IMR-90 (cell line): ENCODE measurements around the gene KLHL17. TPM values are rescaled to one million over a fixed set of nuclear protein-coding genes. Genes with fewer than 3 reads are reported as not detected.

Experiments used
- ATAC-seq: fragments of 200-7000 bp; cut with Tn5 transposase; 2 replicates; pipeline ENCODE4 v1.9.1; 2020; ENCODE audit warnings: low read depth, mild to moderate bottlenecking, moderate library complexity
- BruUV-seq: library from RNA; stranded (reverse); fragments of 400-500 nt; replicated peaks from 2 replicates; lab custom pipeline; 2021; lab: Mats Ljungman, UMichigan
- CTCF ChIA-PET: fragments of 300-600 bp; formaldehyde crosslinking; extraction: SDS; loops from one replicate; lab custom pipeline; 2021; ENCODE audit warnings: antibody characterized with exemption; lab: Yijun Ruan, JAX
- POLR2A ChIA-PET: fragments of 300-600 bp; sonication (Branson Sonifier 250); formaldehyde crosslinking; loops from one replicate; lab custom pipeline; 2022; ENCODE audit warnings: antibody characterized with exemption; ENCODE audit not compliant: unreplicated experiment; lab: Charles Lee
- DNase-seq: peaks from one replicate; pipeline ENCODE4 v3.0.0; 2013
- H2AFZ ChIP-seq: replicated peaks from 2 replicates; pipeline ENCODE3; 2013; ENCODE audit warnings: low read length, mild to moderate bottlenecking; ENCODE audit not compliant: poor library complexity
- H2AK5ac ChIP-seq: 2 replicates; pipeline ENCODE4 v1.6.1; 2013; ENCODE audit warnings: low read depth, low read length, inconsistent platforms
- H2AK9ac ChIP-seq: replicated peaks from 2 replicates; pipeline ENCODE3; 2013; ENCODE audit warnings: mild to moderate bottlenecking, low read depth, low read length, moderate library complexity; ENCODE audit not compliant: poor library complexity
- H2BK120ac ChIP-seq: 2 replicates; pipeline ENCODE4 v1.6.1; 2013; ENCODE audit warnings: low read depth, low read length, inconsistent platforms
- H2BK15ac ChIP-seq: 3 replicates; pipeline ENCODE4 v1.6.1; 2013; ENCODE audit warnings: low read depth, low read length, inconsistent platforms
- H2BK20ac ChIP-seq: 2 replicates; pipeline ENCODE4 v1.6.1; 2013; ENCODE audit warnings: low read depth, mild to moderate bottlenecking, inconsistent platforms, low read length, moderate library complexity
- H2BK5ac ChIP-seq: 2 replicates; pipeline ENCODE4 v1.6.1; 2013; ENCODE audit warnings: mild to moderate bottlenecking, low read depth, low read length, inconsistent platforms; ENCODE audit not compliant: poor library complexity, severe bottlenecking
- H3K14ac ChIP-seq: replicated peaks from 2 replicates; pipeline ENCODE4 v1.6.1; 2013; ENCODE audit warnings: low read depth, low read length, inconsistent platforms
- H3K18ac ChIP-seq: 2 replicates; pipeline ENCODE4 v1.6.1; 2013; ENCODE audit warnings: low read depth, low read length, control low read depth
- H3K23ac ChIP-seq: 2 replicates; pipeline ENCODE4 v1.6.1; 2013; ENCODE audit warnings: low read depth, low read length, inconsistent platforms
- H3K27ac ChIP-seq: 2 replicates; pipeline ENCODE4 v1.5.1; 2013; ENCODE audit warnings: mild to moderate bottlenecking, control low read depth, low read length; ENCODE audit not compliant: insufficient read depth
- H3K27me3 ChIP-seq: 2 replicates; pipeline ENCODE4 v1.6.1; 2013; ENCODE audit warnings: low read length; ENCODE audit not compliant: control insufficient read depth, insufficient read depth
- H3K36me3 ChIP-seq: 2 replicates; pipeline ENCODE4 v1.6.1; 2013; ENCODE audit warnings: low read length, mixed read lengths; ENCODE audit not compliant: control insufficient read depth, insufficient read depth
- H3K4ac ChIP-seq: 2 replicates; pipeline ENCODE4 v1.6.1; 2013; ENCODE audit warnings: low read depth, low read length, inconsistent platforms
- H3K4me1 ChIP-seq: 2 replicates; pipeline ENCODE4 v1.6.1; 2013; ENCODE audit warnings: low read length, mixed read lengths; ENCODE audit not compliant: control insufficient read depth, insufficient read depth
- H3K4me2 ChIP-seq: 2 replicates; pipeline ENCODE4 v1.6.1; 2013; ENCODE audit warnings: low read depth, mild to moderate bottlenecking, control low read depth, low read length, moderate library complexity
- H3K4me3 ChIP-seq: 2 replicates; pipeline ENCODE4 v1.5.1; 2013; ENCODE audit warnings: low read depth, mild to moderate bottlenecking, control low read depth, low read length, moderate library complexity; ENCODE audit not compliant: insufficient read depth
- H3K56ac ChIP-seq: 2 replicates; pipeline ENCODE4 v1.6.1; 2013; ENCODE audit warnings: low read length, inconsistent platforms; ENCODE audit not compliant: insufficient read depth; ENCODE audit errors: extremely low read depth
- H3K79me1 ChIP-seq, 2 experiments: 2 replicates each; pipeline ENCODE4 v1.6.1; 2013; ENCODE audit warnings: low read length in 2 of 2, inconsistent platforms in 1 of 2, low read depth in 1 of 2
- H3K9ac ChIP-seq: 2 replicates; pipeline ENCODE4 v1.6.1; 2013; ENCODE audit warnings: low read depth, low read length, control low read depth
- H3K9me1 ChIP-seq: 2 replicates; pipeline ENCODE4 v1.6.1; 2013; ENCODE audit warnings: low read length, inconsistent platforms; ENCODE audit not compliant: insufficient read depth
- H3K9me3 ChIP-seq: 2 replicates; pipeline ENCODE4 v1.6.1; 2013; ENCODE audit warnings: low read length; ENCODE audit not compliant: control insufficient read depth, insufficient read depth
- H4K20me1 ChIP-seq: 2 replicates; pipeline ENCODE4 v1.6.1; 2013; ENCODE audit warnings: low read length, inconsistent platforms; ENCODE audit not compliant: insufficient read depth
- H4K5ac ChIP-seq: 2 replicates; pipeline ENCODE4 v1.6.1; 2013; ENCODE audit warnings: mild to moderate bottlenecking, low read depth, low read length, control low read depth
- H4K8ac ChIP-seq, 2 experiments: 2 replicates each; pipeline ENCODE4 v1.6.1; 2013; ENCODE audit warnings: low read depth in 2 of 2, low read length in 2 of 2, control low read depth in 1 of 2, inconsistent platforms in 1 of 2
- H4K91ac ChIP-seq: 2 replicates; pipeline ENCODE4 v1.6.1; 2013; ENCODE audit warnings: low read depth, low read length, inconsistent platforms; ENCODE audit not compliant: insufficient read depth
- BHLHE40 ChIP-seq: fragments of 150-350 bp; IDR thresholded peaks from 2 replicates; pipeline ENCODE4 v1.6.1; 2016; ENCODE audit warnings: mild to moderate bottlenecking, low read depth, low read length
- CEBPB ChIP-seq: IDR thresholded peaks from 2 replicates; pipeline ENCODE4 v1.6.1; 2012; ENCODE audit warnings: low read depth, low read length, improper control_type of control experiment
- CHD1 ChIP-seq: IDR thresholded peaks from 2 replicates; pipeline ENCODE4 v1.6.1; 2012; ENCODE audit warnings: low read depth, low read length, improper control_type of control experiment
- CTCF ChIP-seq: conservative IDR thresholded peaks from 2 replicates; pipeline ENCODE4 v1.5.1; 2012; ENCODE audit warnings: mild to moderate bottlenecking, low read depth, low read length, improper control_type of control experiment
- FOS ChIP-seq: fragments of 150-350 bp; IDR thresholded peaks from 2 replicates; pipeline ENCODE4 v1.6.1; 2016; ENCODE audit warnings: low read depth, low read length
- MAFK ChIP-seq: IDR thresholded peaks from 2 replicates; pipeline ENCODE4 v1.6.1; 2012; ENCODE audit warnings: low read depth, low read length, improper control_type of control experiment
- MAZ ChIP-seq: IDR thresholded peaks from 2 replicates; pipeline ENCODE4 v1.6.1; 2012; ENCODE audit warnings: low read depth, mild to moderate bottlenecking, low read length, improper control_type of control experiment, moderate library complexity, borderline replicate concordance
- MXI1 ChIP-seq: IDR thresholded peaks from 2 replicates; pipeline ENCODE4 v1.6.1; 2012; ENCODE audit warnings: low read depth, mild to moderate bottlenecking, low read length, moderate library complexity, borderline replicate concordance
- NFE2L2 ChIP-seq: fragments of 150-350 bp; IDR thresholded peaks from 2 replicates; pipeline ENCODE4 v1.6.1; 2016; ENCODE audit warnings: low read depth, mild to moderate bottlenecking, low read length
- POLR2A ChIP-seq: IDR thresholded peaks from 2 replicates; pipeline ENCODE4 v1.6.1; 2012; ENCODE audit warnings: mild to moderate bottlenecking, low read depth, low read length
- RAD21 ChIP-seq: IDR thresholded peaks from 2 replicates; pipeline ENCODE4 v1.6.1; 2012; ENCODE audit warnings: low read length, improper control_type of control experiment
- RCOR1 ChIP-seq: IDR thresholded peaks from 2 replicates; pipeline ENCODE4 v1.6.1; 2012; ENCODE audit warnings: mild to moderate bottlenecking, low read length, improper control_type of control experiment; ENCODE audit not compliant: insufficient replicate concordance
- RFX5 ChIP-seq: IDR thresholded peaks from 2 replicates; pipeline ENCODE4 v1.8.0; 2012; ENCODE audit warnings: low read depth, mild to moderate bottlenecking, low read length, moderate library complexity
- SMC3 ChIP-seq: fragments of 150-350 bp; IDR thresholded peaks from 2 replicates; pipeline ENCODE4 v1.6.1; 2016; ENCODE audit warnings: low read depth, mild to moderate bottlenecking, antibody characterized with exemption, low read length, moderate library complexity
- WGBS, 2 experiments: methylation state at CpG; one replicate each; pipeline versions ENCODE4 v1.1.5 to v1.1.7; 2013; ENCODE audit warnings: missing lambda C conversion rate in 2 of 2; ENCODE audit not compliant: insufficient read length in 1 of 2; ENCODE audit errors: extremely low coverage in 2 of 2; 5-methylcytosine and 5-hydroxymethylcytosine counted together
- dilution Hi-C: fragments of 300-500 bp; cut with HindIII; formaldehyde crosslinking; loops from one replicate; pipeline ENCODE4 v1.14.3; 2018; ENCODE audit warnings: low sequenced_read_pairs; ENCODE audit not compliant: unreplicated experiment
- in situ Hi-C: fragments of 300-500 bp; cut with MboI; formaldehyde crosslinking; loops from 3 replicates; pipeline ENCODE4 v1.14.3; 2019; ENCODE audit warnings: low sequenced_read_pairs, inconsistent platforms, mixed read lengths
- intact Hi-C: fragments of 100-400 bp; cut with micrococcal nuclease; formaldehyde crosslinking; loops from 2 replicates; pipeline ENCODE4 v1.10.0; 2022
- polyA plus RNA-seq, 3 experiments: library from polyadenylated mRNA; depleted of rRNA; stranded (reverse); fragments of >200 nt; gene quantifications; 2 replicates each; pipeline ENCODE4 v1.2.3, GENCODE V29; 2012; ENCODE audit warnings: low replicate concordance in 1 of 3
- total RNA-seq: library from RNA; depleted of rRNA; stranded (reverse); fragments of >200 nt; gene quantifications from 2 replicates; pipeline ENCODE4 v1.2.3, GENCODE V29; 2012
- TF ChIP-seq, protein P1 (sequence below): fragments of 150-350 bp; IDR thresholded peaks from 2 replicates; pipeline ENCODE4 v1.6.1; 2016; ENCODE audit warnings: low read depth, mild to moderate bottlenecking, low read length, moderate library complexity, borderline replicate concordance
- TF ChIP-seq, protein P2 (sequence below): fragments of 150-350 bp; IDR thresholded peaks from 2 replicates; pipeline ENCODE4 v1.6.1; 2017; ENCODE audit warnings: mild to moderate bottlenecking, antibody characterized with exemption, low read length, low read depth

Gene KLHL17
- total and polyA plus RNA-seq, 2 of the 4 experiments (the other 2 are of a cell fraction): 3.4 to 41.0 TPM

GRCh38 chr1:974687-975328 is 14.4 kb downstream of the KLHL17 start:
- peak overlapping the region; percentile 23 for H2AFZ ChIP-seq
- H3K79me1 ChIP-seq: no peaks in the 10 kb centered on the region
- ATAC-seq (no peak), DNase-seq (no peak)
- POLR2A ChIA-PET: no interaction called here
- no peaks in the 10 kb centered on the region for H3K9me3 ChIP-seq
- H3K14ac ChIP-seq: no peak overlapping the region
- H3K4me1 ChIP-seq: 0 out of 2 replicates have a peak, but pooled peaks cover 2% of the 10 kb centered on the region
- H3K4me3 ChIP-seq: no peak overlapping the region
- intact Hi-C loops (loop anchor here (5.0 kb wide), 1 partner anchor 73 kb away; no protein-coding TSS in a partner anchor), in situ Hi-C loops (no loop called here), dilution Hi-C loops (no loop called here)
- no peak overlapping the region for H4K91ac ChIP-seq
- no peak overlapping the region for H2BK5ac ChIP-seq
- H3K23ac ChIP-seq: no peak overlapping the region
- H3K9me1 ChIP-seq: no peaks in the 10 kb centered on the region
- H2BK20ac ChIP-seq: no peak overlapping the region
- no TSS peak for BruUV-seq
- no peak overlapping the region for H4K8ac ChIP-seq
- H2AK9ac ChIP-seq: no peak overlapping the region
- H2AK5ac ChIP-seq: no peak overlapping the region
- no peak overlapping the region for H4K5ac ChIP-seq
- no peak overlapping the region for H2BK15ac ChIP-seq
- H3K4ac ChIP-seq: no peak overlapping the region
- no peaks in the 10 kb centered on the region for H3K36me3 ChIP-seq
- H2BK120ac ChIP-seq: no peak overlapping the region
- H3K27me3 ChIP-seq: peaks cover 5% of the 10 kb centered on the region; the same call in 1 of the 2 replicates
- no peak overlapping the region for H3K4me2 ChIP-seq
- H3K27ac ChIP-seq: no peak overlapping the region
- WGBS, 2 experiments: 75% methylated on average over 14 of the region's 17 CpGs; no CpG with 5 or more reads in 1 of the 2 experiments
- TF ChIP-seq CHD1 (no peak), RFX5 (no peak), MAFK (no peak), NFE2L2 (no peak), MXI1 (no peak), CEBPB (no peak), FOS (no peak), BHLHE40 (no peak), RAD21 (no peak), MAZ (no peak), CTCF (no peak), SMC3 (no peak), POLR2A (no peak), RCOR1 (no peak)
- TF ChIP-seq, protein P1, sequence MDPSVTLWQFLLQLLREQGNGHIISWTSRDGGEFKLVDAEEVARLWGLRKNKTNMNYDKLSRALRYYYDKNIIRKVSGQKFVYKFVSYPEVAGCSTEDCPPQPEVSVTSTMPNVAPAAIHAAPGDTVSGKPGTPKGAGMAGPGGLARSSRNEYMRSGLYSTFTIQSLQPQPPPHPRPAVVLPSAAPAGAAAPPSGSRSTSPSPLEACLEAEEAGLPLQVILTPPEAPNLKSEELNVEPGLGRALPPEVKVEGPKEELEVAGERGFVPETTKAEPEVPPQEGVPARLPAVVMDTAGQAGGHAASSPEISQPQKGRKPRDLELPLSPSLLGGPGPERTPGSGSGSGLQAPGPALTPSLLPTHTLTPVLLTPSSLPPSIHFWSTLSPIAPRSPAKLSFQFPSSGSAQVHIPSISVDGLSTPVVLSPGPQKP: no peak
- TF ChIP-seq, protein P2, sequence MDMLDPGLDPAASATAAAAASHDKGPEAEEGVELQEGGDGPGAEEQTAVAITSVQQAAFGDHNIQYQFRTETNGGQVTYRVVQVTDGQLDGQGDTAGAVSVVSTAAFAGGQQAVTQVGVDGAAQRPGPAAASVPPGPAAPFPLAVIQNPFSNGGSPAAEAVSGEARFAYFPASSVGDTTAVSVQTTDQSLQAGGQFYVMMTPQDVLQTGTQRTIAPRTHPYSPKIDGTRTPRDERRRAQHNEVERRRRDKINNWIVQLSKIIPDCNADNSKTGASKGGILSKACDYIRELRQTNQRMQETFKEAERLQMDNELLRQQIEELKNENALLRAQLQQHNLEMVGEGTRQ: no peak
- no peak overlapping the region for H3K18ac ChIP-seq
- H3K56ac ChIP-seq: no peak overlapping the region
- no peaks in the 10 kb centered on the region; the same call in 1 of the 2 replicates for H4K20me1 ChIP-seq
- no peak overlapping the region for H3K9ac ChIP-seq
- CTCF ChIA-PET: interaction anchor here (1.4 kb wide), 1 partner anchor 10 kb away, joined by 3 read pairs; no protein-coding TSS in a partner anchor
